Measurements from ENCODE around the gene LRP6.

DNA sequence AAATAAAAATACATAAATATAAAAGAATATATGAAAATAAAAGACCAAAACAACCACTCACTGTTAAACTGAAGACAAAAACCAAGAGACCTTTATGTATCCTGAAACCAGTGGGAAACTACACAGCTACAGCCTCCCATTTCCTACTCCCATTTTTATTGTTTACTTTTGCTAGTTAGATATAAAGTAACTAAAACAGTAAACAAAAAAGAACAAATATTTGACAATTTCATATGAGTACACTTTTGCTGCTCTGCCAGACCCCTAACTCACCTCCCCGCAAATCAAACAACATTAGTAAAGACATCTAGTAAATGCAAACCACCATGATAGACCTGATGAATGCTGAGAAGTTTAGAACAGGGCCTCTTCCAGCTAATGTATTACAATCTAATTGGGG is 99.0 kb downstream of the LRP6 start:
- TF ChIP-seq ZSCAN30 (CRISPR knock-in tag; IDR thresholded peaks at IDR 0.05) (no peak), NFE2L1 (CRISPR knock-in tag; IDR thresholded peaks at IDR 0.05; ENCODE audit: borderline replicate concordance) (no peak), SP4 (CRISPR knock-in tag; IDR thresholded peaks at IDR 0.05) (no peak), TAF1 (CRISPR knock-in tag; IDR thresholded peaks at IDR 0.05) (no peak), ZNF83 (CRISPR knock-in tag; IDR thresholded peaks at IDR 0.05; ENCODE audit: borderline replicate concordance) (no peak), ZNF709 (CRISPR knock-in tag; IDR thresholded peaks at IDR 0.05) (no peak), SIX1 (CRISPR knock-in tag; IDR thresholded peaks at IDR 0.05; ENCODE audit: borderline replicate concordance) (no peak), HNRNPLL (IDR thresholded peaks at IDR 0.05; ENCODE audit: low read depth, low read length, poor library complexity, severe bottlenecking) (no peak), CTCF (CRISPR knock-in tag; IDR thresholded peaks at IDR 0.05) (no peak), NFIC (IDR thresholded peaks at IDR 0.05; ENCODE audit: low read length) (no peak), ZSCAN20 (CRISPR knock-in tag; IDR thresholded peaks at IDR 0.05; ENCODE audit: borderline replicate concordance) (no peak), POLR2AphosphoS2 (IDR thresholded peaks at IDR 0.05; ENCODE audit: low read depth, low read length) (no peak)
- TF ChIP-seq, protein P1, sequence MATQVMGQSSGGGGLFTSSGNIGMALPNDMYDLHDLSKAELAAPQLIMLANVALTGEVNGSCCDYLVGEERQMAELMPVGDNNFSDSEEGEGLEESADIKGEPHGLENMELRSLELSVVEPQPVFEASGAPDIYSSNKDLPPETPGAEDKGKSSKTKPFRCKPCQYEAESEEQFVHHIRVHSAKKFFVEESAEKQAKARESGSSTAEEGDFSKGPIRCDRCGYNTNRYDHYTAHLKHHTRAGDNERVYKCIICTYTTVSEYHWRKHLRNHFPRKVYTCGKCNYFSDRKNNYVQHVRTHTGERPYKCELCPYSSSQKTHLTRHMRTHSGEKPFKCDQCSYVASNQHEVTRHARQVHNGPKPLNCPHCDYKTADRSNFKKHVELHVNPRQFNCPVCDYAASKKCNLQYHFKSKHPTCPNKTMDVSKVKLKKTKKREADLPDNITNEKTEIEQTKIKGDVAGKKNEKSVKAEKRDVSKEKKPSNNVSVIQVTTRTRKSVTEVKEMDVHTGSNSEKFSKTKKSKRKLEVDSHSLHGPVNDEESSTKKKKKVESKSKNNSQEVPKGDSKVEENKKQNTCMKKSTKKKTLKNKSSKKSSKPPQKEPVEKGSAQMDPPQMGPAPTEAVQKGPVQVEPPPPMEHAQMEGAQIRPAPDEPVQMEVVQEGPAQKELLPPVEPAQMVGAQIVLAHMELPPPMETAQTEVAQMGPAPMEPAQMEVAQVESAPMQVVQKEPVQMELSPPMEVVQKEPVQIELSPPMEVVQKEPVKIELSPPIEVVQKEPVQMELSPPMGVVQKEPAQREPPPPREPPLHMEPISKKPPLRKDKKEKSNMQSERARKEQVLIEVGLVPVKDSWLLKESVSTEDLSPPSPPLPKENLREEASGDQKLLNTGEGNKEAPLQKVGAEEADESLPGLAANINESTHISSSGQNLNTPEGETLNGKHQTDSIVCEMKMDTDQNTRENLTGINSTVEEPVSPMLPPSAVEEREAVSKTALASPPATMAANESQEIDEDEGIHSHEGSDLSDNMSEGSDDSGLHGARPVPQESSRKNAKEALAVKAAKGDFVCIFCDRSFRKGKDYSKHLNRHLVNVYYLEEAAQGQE (IDR thresholded peaks at IDR 0.05; ENCODE audit: borderline replicate concordance in 1 of 2, low read depth in 1 of 2, low read length in 2 of 2): no peak

Data from HepG2 (cell line).